Natural killer cell treated with Interleukin-12 subunit alpha and Interleukin-12 subunit beta and Interleukin-15 and Interleukin-18, amount 100 ng/mL, for 72 hours (primary cell): Measurements from ENCODE around the gene CHAF1A. TPM values are rescaled to one million over a fixed set of nuclear protein-coding genes. Genes with fewer than 3 reads are reported as not detected.
A peak's percentile ranks its signal among the peaks of the same experiment; 100 is the strongest.

Source experiments
- ATAC-seq, 2 donors: fragments of 150-1000 bp; cut with Tn5 transposase in 1 of 2; sonication (Bioruptor Pico), chemical (Tn5 transposase) in 1 of 2; 2 replicates each; pipeline ENCODE4 v1.10.0; 2021
- DNase-seq: peaks from one replicate; pipeline ENCODE4 v3.0.0; 2022; ENCODE audit warnings: low spot score
- H3K27ac Mint-ChIP-seq, 2 donors: 1 replicate in 1 of 2; 2 replicates in 1 of 2; pipeline ENCODE4 v1.8.0; 2022; ENCODE audit warnings: mixed read lengths in 2 of 2, mild to moderate bottlenecking in 1 of 2, moderate library complexity in 1 of 2
- H3K27me3 Mint-ChIP-seq, 2 donors: 1 replicate in 1 of 2; 2 replicates in 1 of 2; pipeline ENCODE4 v1.8.0; 2022; ENCODE audit warnings: mixed read lengths in 2 of 2
- H3K36me3 Mint-ChIP-seq: one replicate; pipeline ENCODE4 v1.8.0; 2022; ENCODE audit warnings: mixed read lengths
- H3K4me1 Mint-ChIP-seq, 2 donors: 1 replicate in 1 of 2; 2 replicates in 1 of 2; pipeline ENCODE4 v1.8.0; 2022; ENCODE audit warnings: low read depth in 2 of 2, mixed read lengths in 2 of 2, mild to moderate bottlenecking in 1 of 2
- H3K4me3 Mint-ChIP-seq: one replicate; pipeline ENCODE4 v1.8.0; 2022; ENCODE audit warnings: mixed read lengths
- H3K9me3 Mint-ChIP-seq: 2 replicates; pipeline ENCODE4 v1.8.0; 2022; ENCODE audit warnings: mixed read lengths
- total RNA-seq, 2 donors: library from RNA; stranded (reverse); gene quantifications; one replicate each; pipeline ENCODE4 v1.2.3, GENCODE V29; 2022

CHAF1A gene
- total RNA-seq, 2 donors from 2014 or later: 54.6 to 125 TPM

GRCh38 chr19:4393947-4394590, 8.4 kb upstream of the CHAF1A start:
- peaks cover 38 to 52% of the 10 kb centered on the region in 2 donors for H3K4me1 Mint-ChIP-seq
- no peaks in the 10 kb centered on the region for H3K36me3 Mint-ChIP-seq
- no peaks in the 10 kb centered on the region for H3K9me3 Mint-ChIP-seq
- no peak overlapping the region for H3K4me3 Mint-ChIP-seq
- peak overlapping the region in 1 of 2 donors; percentile 52 for H3K27ac Mint-ChIP-seq
- DNase-seq: no peak
- H3K27me3 Mint-ChIP-seq: no peaks in the 10 kb centered on the region
- no peak for ATAC-seq

- no peaks in the 10 kb centered on the region for H3K9me3 Mint-ChIP-seq
- no peak for ATAC-seq
- H3K27ac Mint-ChIP-seq: no peak overlapping the region
- DNase-seq: no peak
- no peaks in the 10 kb centered on the region for H3K27me3 Mint-ChIP-seq
- H3K4me1 Mint-ChIP-seq: peaks cover 48 to 56% of the 10 kb centered on the region in 2 donors
- H3K4me3 Mint-ChIP-seq: no peak overlapping the region
- H3K36me3 Mint-ChIP-seq: no peaks in the 10 kb centered on the region
Measured at GRCh38 chr19:4396949-4397783, 5.3 kb upstream of the CHAF1A start.

DNA sequence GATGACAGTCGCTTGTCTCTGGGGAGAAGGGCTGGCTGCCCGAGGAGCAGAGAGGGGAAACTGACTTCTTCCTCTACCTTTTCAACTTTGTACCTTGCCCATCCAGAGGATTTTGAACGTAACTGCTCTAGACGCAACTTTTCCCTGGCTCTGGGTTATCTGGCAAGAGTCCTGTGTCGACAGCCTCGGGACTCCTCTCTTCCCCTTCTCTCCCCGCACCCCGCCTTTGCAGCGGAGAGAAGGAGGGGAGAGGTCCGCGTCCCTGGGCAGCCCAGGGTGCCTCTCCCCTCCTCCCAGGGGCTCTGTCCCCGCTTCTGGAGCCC, 2.7 kb upstream of the CHAF1A start:
- peaks cover 2% of the 10 kb centered on the region for H3K36me3 Mint-ChIP-seq
- peaks cover 48 to 50% of the 10 kb centered on the region in 2 donors for H3K4me1 Mint-ChIP-seq
- H3K27me3 Mint-ChIP-seq: no peaks in the 10 kb centered on the region
- peak overlapping the region; percentile 94 for H3K4me3 Mint-ChIP-seq
- ATAC-seq (peak; percentile 1 to 3), DNase-seq (no peak)
- no peaks in the 10 kb centered on the region for H3K9me3 Mint-ChIP-seq
- H3K27ac Mint-ChIP-seq: peak overlapping the region; percentile 73 to 95

- ATAC-seq (peak; percentile 84 to 85), DNase-seq (peak; percentile 94)
- Mint-ChIP-seq H3K9me3 (no peaks in the 10 kb centered on the region), H3K36me3 (peaks cover 5% of the 10 kb centered on the region), H3K27me3 (no peaks in the 10 kb centered on the region), H3K4me1 (peaks cover 45 to 47% of the 10 kb centered on the region in 2 donors), H3K27ac (peak within 1 kb of the TSS; percentile 85 to 95), H3K4me3 (peak within 1 kb of the TSS; percentile 94)
Measured at GRCh38 chr19:4400135-4400936, 2.1 kb upstream of the CHAF1A start, which contains the start of gene SH3GL1. SH3GL1 (minus strand) TSS chr19:4400547; CDS start chr19:4400368, 179 bp downstream.

DNA sequence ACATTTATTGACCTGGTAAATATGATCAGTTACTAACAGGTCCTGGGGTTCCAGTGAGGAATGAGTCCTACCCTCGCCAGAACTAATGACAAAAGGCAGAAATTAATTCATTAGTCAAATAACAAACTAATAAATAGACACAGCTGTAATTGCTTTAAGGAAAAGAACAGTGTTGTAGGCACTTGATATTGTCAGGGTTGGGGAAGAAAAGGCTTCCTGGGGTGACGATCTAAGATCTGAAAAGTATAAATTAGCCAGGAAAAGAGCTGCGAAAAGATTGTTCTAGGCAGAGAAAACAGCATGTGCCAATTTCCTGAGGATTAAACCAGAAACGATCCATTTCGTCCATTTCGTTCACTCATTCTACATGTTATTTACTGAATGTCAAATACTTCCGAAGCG, 670 bp upstream of the CHAF1A start:
- Mint-ChIP-seq H3K27me3 (no peaks in the 10 kb centered on the region), H3K27ac (peak overlapping the region; percentile 85 to 95), H3K36me3 (peaks cover 5% of the 10 kb centered on the region), H3K4me1 (peaks cover 43 to 46% of the 10 kb centered on the region in 2 donors), H3K9me3 (no peaks in the 10 kb centered on the region), H3K4me3 (peak overlapping the region; percentile 88)
- no peak for ATAC-seq
- DNase-seq: no peak

DNA sequence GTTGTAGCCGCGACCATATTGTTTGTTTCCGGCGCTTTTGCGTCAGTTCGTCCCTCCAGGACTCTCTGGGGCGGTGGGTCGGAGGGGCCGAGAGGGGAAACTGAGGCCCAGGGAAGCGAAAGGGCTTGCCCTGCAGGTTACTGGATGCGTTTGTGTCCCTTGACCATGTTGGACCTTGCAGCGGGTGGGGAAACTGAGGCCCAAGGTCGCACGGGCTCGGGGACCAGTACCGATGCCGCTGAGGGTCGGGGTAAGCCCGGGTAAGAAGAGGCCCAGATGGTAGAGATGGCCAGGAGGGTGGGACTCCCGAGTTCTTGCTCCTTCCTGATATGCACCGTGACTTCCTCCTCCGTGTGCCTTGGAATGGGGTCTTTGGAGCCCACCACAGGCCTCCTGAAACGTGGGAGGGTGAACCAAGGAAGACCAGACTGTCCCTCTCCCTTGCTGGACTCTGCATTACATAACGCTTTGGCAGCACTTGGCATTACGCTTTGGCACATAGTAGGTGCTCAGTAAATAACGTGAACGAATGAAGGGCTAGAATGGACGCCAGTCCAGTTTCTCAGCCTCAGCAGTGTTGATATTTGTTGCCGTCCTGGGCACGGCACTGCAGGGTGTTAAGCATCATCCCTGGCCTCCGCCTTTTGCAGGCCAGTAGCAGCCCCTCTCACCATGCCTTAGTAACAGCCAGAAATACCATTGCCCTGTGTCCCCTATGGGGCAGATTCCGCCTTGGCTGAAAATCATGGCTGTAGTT, 743 bp downstream of the CHAF1A start:
- Mint-ChIP-seq H3K9me3 (no peaks in the 10 kb centered on the region), H3K36me3 (peaks cover 5% of the 10 kb centered on the region), H3K27ac (peak overlapping the region; percentile 81 to 85), H3K4me3 (peak overlapping the region; percentile 91), H3K4me1 (peaks cover 39 to 43% of the 10 kb centered on the region in 2 donors), H3K27me3 (no peaks in the 10 kb centered on the region)
- no peak for DNase-seq
- ATAC-seq: no peak

DNA sequence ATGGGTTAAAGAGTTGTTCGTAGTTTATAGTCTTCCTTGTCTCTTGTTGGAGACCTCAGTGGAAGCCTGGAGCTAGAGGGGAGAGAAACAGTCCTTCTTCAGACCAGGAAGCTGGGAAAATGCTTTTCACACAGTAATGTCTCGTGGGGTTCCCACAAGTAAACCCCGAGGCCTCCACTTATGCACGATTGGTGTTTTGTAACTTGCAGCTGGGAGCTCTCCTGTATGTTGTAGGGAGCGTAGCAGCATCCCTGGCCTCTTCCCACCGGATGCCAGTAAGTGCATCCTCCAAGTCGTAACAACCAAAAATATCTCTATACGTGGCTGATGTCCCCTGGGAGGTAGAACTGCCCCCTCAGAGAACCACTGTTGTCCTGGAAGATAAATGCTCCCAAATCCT, 3.5 kb downstream of the CHAF1A start:
- no peak overlapping the region for H3K4me3 Mint-ChIP-seq
- no peaks in the 10 kb centered on the region for H3K27me3 Mint-ChIP-seq
- peaks cover 28 to 29% of the 10 kb centered on the region in 2 donors for H3K4me1 Mint-ChIP-seq
- peaks cover 5% of the 10 kb centered on the region for H3K36me3 Mint-ChIP-seq
- no peak overlapping the region for H3K27ac Mint-ChIP-seq
- no peak for DNase-seq
- H3K9me3 Mint-ChIP-seq: no peaks in the 10 kb centered on the region
- no peak for ATAC-seq

DNA sequence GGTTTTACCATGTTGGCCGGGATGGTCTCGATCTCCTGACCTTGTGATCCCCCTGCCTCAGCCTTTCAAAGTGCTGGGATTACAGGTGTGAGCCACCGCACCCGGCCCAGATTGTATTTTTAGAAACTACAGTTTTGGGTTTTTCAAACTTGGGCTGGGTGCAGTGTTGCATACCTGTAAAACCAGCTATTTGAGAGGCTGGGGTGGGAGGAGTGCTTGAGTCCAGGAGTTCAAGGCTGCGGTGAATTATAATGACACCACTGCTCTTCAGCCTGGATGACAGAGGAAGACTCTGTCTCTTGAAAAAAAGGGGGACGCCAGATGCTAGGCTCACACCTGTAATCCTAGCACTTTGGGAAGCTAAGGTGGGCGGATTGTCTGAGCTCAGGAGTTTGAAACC, 4.2 kb downstream of the CHAF1A start:
- peaks cover 22 to 23% of the 10 kb centered on the region in 2 donors for H3K4me1 Mint-ChIP-seq
- H3K36me3 Mint-ChIP-seq: peaks cover 5% of the 10 kb centered on the region
- DNase-seq: no peak
- H3K9me3 Mint-ChIP-seq: no peaks in the 10 kb centered on the region
- H3K4me3 Mint-ChIP-seq: no peak overlapping the region
- ATAC-seq: no peak
- no peaks in the 10 kb centered on the region for H3K27me3 Mint-ChIP-seq
- no peak overlapping the region for H3K27ac Mint-ChIP-seq

GRCh38 chr19:4409123-4409933, 6.9 kb downstream of the CHAF1A start:
- ATAC-seq (no peak), DNase-seq (no peak)
- Mint-ChIP-seq H3K27me3 (no peaks in the 10 kb centered on the region), H3K36me3 (peaks cover 11% of the 10 kb centered on the region), H3K4me3 (no peak overlapping the region), H3K27ac (no peak overlapping the region), H3K9me3 (no peaks in the 10 kb centered on the region), H3K4me1 (peaks cover 4 to 8% of the 10 kb centered on the region in 2 donors)

DNA sequence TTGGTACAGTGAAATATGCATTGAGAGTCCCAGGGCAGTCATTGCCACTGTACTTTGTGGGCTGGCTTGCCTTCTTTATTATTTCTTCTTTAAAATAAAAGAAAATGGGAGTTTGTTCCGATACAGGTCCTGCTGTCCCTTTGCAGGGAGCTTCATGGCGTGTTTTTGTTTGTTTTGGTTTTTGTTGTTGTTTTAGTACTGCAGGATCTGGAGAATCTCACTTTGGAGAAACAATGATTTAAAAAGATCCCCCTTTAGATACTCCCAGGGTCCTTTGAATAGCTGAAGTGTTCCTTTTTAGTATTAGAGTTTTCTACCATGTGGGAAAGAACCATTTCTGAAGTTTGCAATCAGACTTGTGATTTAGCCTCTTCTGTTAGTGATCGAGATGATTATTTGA, 11.1 kb downstream of the CHAF1A start:
- Mint-ChIP-seq H3K4me1 (peaks cover 0 to 8% of the 10 kb centered on the region in 2 donors), H3K4me3 (no peak overlapping the region), H3K27ac (no peak overlapping the region), H3K27me3 (no peaks in the 10 kb centered on the region), H3K36me3 (peaks cover 10% of the 10 kb centered on the region), H3K9me3 (no peaks in the 10 kb centered on the region)
- no peak for ATAC-seq
- DNase-seq: no peak

DNA sequence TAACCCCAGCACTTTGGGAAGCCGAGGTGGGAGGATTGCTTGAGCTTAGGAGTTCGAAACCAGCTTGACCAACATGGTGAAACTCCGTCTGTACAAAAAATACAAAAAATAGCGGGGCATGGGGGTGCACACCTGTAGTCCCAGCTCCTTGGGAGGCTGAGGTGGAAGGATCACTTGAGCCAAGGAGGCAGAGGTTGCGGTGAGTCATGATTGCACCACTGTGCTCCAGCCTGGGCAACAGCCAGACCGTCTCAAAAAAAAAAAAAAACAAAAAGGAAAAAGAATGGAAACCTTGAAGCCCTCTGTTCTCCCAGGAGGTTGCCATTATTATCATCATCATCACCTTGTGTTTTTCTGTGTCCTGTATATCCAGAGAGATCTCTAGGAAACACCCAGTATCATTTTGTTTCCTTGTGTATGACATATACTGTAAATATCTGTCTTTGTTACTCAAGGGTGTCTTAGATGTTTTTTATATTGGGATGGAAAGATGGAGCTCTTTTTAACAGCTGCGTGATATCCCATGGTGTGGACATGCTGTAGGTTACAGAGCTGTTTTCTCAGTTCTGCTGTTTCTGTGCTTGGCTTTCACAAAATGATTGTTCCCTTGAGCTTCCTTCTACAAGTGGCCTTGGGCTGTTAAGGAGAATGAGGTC, 11.8 kb downstream of the CHAF1A start:
- DNase-seq: no peak
- Mint-ChIP-seq H3K27ac (no peak overlapping the region), H3K36me3 (peaks cover 10% of the 10 kb centered on the region), H3K27me3 (no peaks in the 10 kb centered on the region), H3K4me1 (peaks cover 0 to 8% of the 10 kb centered on the region in 2 donors), H3K4me3 (no peak overlapping the region), H3K9me3 (no peaks in the 10 kb centered on the region)
- no peak for ATAC-seq

- DNase-seq: no peak
- ATAC-seq: no peak
- peaks cover 10% of the 10 kb centered on the region for H3K36me3 Mint-ChIP-seq
- H3K4me1 Mint-ChIP-seq: peaks cover 0 to 8% of the 10 kb centered on the region in 2 donors
- H3K27me3 Mint-ChIP-seq: no peaks in the 10 kb centered on the region
- no peak overlapping the region for H3K27ac Mint-ChIP-seq
- H3K4me3 Mint-ChIP-seq: no peak overlapping the region
- H3K9me3 Mint-ChIP-seq: no peaks in the 10 kb centered on the region
Measured at GRCh38 chr19:4414800-4415321, 12.4 kb downstream of the CHAF1A start.
